GM23338 (cell line): ENCODE results near the gene DXO.

Experiments used
- CREB1 ChIP-seq: fragments of 250-450 bp; sonication (Bioruptor Pico); IDR thresholded peaks from 2 replicates; pipeline ENCODE4 v1.5.0; 2020; ENCODE audit warnings: low read depth, mild to moderate bottlenecking, moderate library complexity
- CTCF ChIP-seq, 2 experiments: fragments of 200-600 bp in 1 of 2; sonication (generic) in 1 of 2; conservative IDR thresholded peaks; 2 replicates each; pipeline versions ENCODE4 v1.5.1 to v1.6.1; 2016 to 2017; ENCODE audit warnings: antibody characterized with exemption in 2 of 2, low read depth in 2 of 2, mild to moderate bottlenecking in 2 of 2, moderate library complexity in 1 of 2
- ETS1 ChIP-seq: IDR thresholded peaks from 2 replicates; pipeline ENCODE4 v1.6.1; 2016; ENCODE audit warnings: antibody characterized with exemption
- EZH2 ChIP-seq: fragments of 200-600 bp; sonication (generic); IDR thresholded peaks from one replicate; pipeline ENCODE4 v1.8.0; 2017; ENCODE audit warnings: antibody characterized with exemption, mild to moderate bottlenecking, low read depth; ENCODE audit not compliant: unreplicated experiment
- EZH2phosphoT487 ChIP-seq: fragments of 200-600 bp; sonication (generic); IDR thresholded peaks from one replicate; pipeline ENCODE4 v1.8.1; 2018; ENCODE audit warnings: antibody characterized with exemption; ENCODE audit not compliant: unreplicated experiment
- JUNB ChIP-seq: IDR thresholded peaks from one replicate; pipeline ENCODE4 v1.6.1; 2016; ENCODE audit warnings: antibody characterized with exemption; ENCODE audit not compliant: unreplicated experiment
- NANOG ChIP-seq: IDR thresholded peaks from 2 replicates; pipeline ENCODE4 v1.6.1; 2016; ENCODE audit warnings: antibody characterized with exemption, borderline replicate concordance
- POLR2AphosphoS5 ChIP-seq: IDR thresholded peaks from 2 replicates; pipeline ENCODE4 v1.6.1; 2016; ENCODE audit warnings: antibody characterized with exemption, low read depth
- REST ChIP-seq: IDR thresholded peaks from one replicate; pipeline ENCODE4 v1.6.1; 2018; ENCODE audit warnings: antibody characterized with exemption; ENCODE audit not compliant: unreplicated experiment
- STAT1 ChIP-seq: IDR thresholded peaks from one replicate; pipeline ENCODE4 v1.6.1; 2016; ENCODE audit warnings: antibody characterized with exemption; ENCODE audit not compliant: unreplicated experiment
- ZNF114 ChIP-seq: fragments of 250-450 bp; sonication (Bioruptor Pico); IDR thresholded peaks from 2 replicates; pipeline ENCODE4 v1.5.0; 2020; ENCODE audit warnings: mild to moderate bottlenecking, moderate library complexity
- ZNF331 ChIP-seq: fragments of 250-450 bp; sonication (Bioruptor Pico); IDR thresholded peaks from 2 replicates; pipeline ENCODE4 v1.5.0; 2020; ENCODE audit warnings: low read depth, mild to moderate bottlenecking, moderate library complexity
- ZNF462 ChIP-seq: fragments of 250-450 bp; sonication (Bioruptor Pico); IDR thresholded peaks from 2 replicates; pipeline ENCODE4 v1.5.0; 2020; ENCODE audit warnings: mild to moderate bottlenecking, moderate library complexity

- TF ChIP-seq CTCF (conservative IDR thresholded peaks at IDR 0.05; ENCODE audit: low read depth in 2 of 2) (no peak), POLR2AphosphoS5 (no peak), ETS1 (no peak), EZH2 (no peak), REST (no peak), EZH2phosphoT487 (no peak), CREB1 (CRISPR knock-in tag) (no peak), NANOG (no peak), ZNF114 (no peak), ZNF462 (CRISPR knock-in tag) (no peak), JUNB (no peak), STAT1 (no peak), ZNF331 (no peak)
Observed at GRCh38 chr6:31966997-31967925, 4.7 kb downstream of the DXO start.
